ENCODE measurements around the gene JMJD7. TPM values are rescaled to one million over a fixed set of nuclear protein-coding genes. Genes with fewer than 3 reads are reported as not detected.

Gene JMJD7
- polyA plus RNA-seq, 2 of the 4 experiments (the other 2 are of a cell fraction): 3.4 to 3.8 TPM

- H3K4me2 ChIP-seq: no peak overlapping the region
- no peak overlapping the region for H3K4me3 ChIP-seq
- POLR2A ChIA-PET: no interaction called here
- 0 out of 3 replicates have a peak, but pooled peaks cover 7% of the 10 kb centered on the region for H3K4me1 ChIP-seq
- no peak overlapping the region for H3K27ac ChIP-seq
- DNase-seq (ENCODE audit: low read depth in 1 of 2, low spot score in 1 of 2): no peak
- no peak for FAIRE-seq
- H3K9me3 ChIP-seq: no peaks in the 10 kb centered on the region
- 92% methylated on average over 11 of the region's 13 CpGs for whole genome bisulfite sequencing (ENCODE audit: missing lambda C conversion rate)
- TF ChIP-seq HOXB13 (CRISPR knock-in tag; IDR thresholded peaks at IDR 0.05; ENCODE audit: low read depth): no peak
- no peak for TF ChIP-seq NPAS2 (CRISPR knock-in tag; IDR thresholded peaks at IDR 0.05; ENCODE audit: borderline replicate concordance)
- TF ChIP-seq BCL3 (IDR thresholded peaks at IDR 0.05): no peak
- TF ChIP-seq NR3C1 (IDR thresholded peaks at IDR 0.05): no peak
- no peak for TF ChIP-seq USF2 (IDR thresholded peaks at IDR 0.05)
- no peak for TF ChIP-seq ATOH8 (CRISPR knock-in tag; IDR thresholded peaks at IDR 0.05; ENCODE audit: low read depth)
- TF ChIP-seq BHLHE40 (IDR thresholded peaks at IDR 0.05; ENCODE audit: low read depth, low read length): no peak
- no peak for TF ChIP-seq NFE2L2 (conservative IDR thresholded peaks at IDR 0.05; ENCODE audit: low read length)
- TF ChIP-seq JUNB (IDR thresholded peaks at IDR 0.05): no peak
- TF ChIP-seq RAD21 (conservative IDR thresholded peaks at IDR 0.05 in 1 of 2, IDR thresholded peaks at IDR 0.05 in 1 of 2): no peak
- TF ChIP-seq MYC (IDR thresholded peaks at IDR 0.05; ENCODE audit: borderline replicate concordance, low read length): no peak
- TF ChIP-seq MAFK (IDR thresholded peaks at IDR 0.05; ENCODE audit: partially characterized antibody): no peak
- no peak for TF ChIP-seq MAZ (IDR thresholded peaks at IDR 0.05; ENCODE audit: borderline replicate concordance, low read depth, low read length)
- TF ChIP-seq SREBF2 (IDR thresholded peaks at IDR 0.05): no peak
- TF ChIP-seq ELK1 (IDR thresholded peaks at IDR 0.05; ENCODE audit: low read depth, low read length): no peak
- TF ChIP-seq HMGXB4 (CRISPR knock-in tag; IDR thresholded peaks at IDR 0.05; ENCODE audit: borderline replicate concordance): no peak
- no peak for TF ChIP-seq EP300 (IDR thresholded peaks at IDR 0.05)
- TF ChIP-seq GATA3 (IDR thresholded peaks at IDR 0.05; ENCODE audit: borderline replicate concordance): no peak
- no peak for TF ChIP-seq REST (IDR thresholded peaks at IDR 0.05)
- ATAC-seq: no peak
- CTCF ChIA-PET: interaction anchor here (1.4 to 3.5 kb wide), 2 partner anchors 14 kb away, joined by 4 to 16 read pairs; no protein-coding TSS in a partner anchor
Observed at GRCh38 chr15:41825572-41826535, 2.0 kb upstream of the JMJD7 start.
